ENCODE data around the gene THRA.

DNA sequence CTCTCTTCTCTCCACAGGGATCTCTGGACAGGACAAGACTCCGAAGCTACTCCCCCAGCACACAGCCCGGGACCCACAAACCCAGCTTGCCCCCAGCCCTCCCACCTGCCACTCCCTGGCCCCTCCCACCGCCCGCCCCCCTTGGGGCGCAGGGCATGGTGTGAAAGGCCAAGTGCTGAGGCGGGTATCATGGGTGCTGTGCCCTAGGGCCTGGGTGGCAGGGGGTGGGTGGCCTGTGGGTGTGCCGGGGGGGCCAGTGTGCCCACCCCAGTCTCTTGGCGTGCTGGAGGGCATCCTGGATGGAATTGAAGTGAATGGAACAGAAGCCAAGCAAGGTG is 11.4 kb downstream of the THRA start:
- no peak for TF ChIP-seq POLR2A (IDR thresholded peaks at IDR 0.05)
- TF ChIP-seq, protein P1, sequence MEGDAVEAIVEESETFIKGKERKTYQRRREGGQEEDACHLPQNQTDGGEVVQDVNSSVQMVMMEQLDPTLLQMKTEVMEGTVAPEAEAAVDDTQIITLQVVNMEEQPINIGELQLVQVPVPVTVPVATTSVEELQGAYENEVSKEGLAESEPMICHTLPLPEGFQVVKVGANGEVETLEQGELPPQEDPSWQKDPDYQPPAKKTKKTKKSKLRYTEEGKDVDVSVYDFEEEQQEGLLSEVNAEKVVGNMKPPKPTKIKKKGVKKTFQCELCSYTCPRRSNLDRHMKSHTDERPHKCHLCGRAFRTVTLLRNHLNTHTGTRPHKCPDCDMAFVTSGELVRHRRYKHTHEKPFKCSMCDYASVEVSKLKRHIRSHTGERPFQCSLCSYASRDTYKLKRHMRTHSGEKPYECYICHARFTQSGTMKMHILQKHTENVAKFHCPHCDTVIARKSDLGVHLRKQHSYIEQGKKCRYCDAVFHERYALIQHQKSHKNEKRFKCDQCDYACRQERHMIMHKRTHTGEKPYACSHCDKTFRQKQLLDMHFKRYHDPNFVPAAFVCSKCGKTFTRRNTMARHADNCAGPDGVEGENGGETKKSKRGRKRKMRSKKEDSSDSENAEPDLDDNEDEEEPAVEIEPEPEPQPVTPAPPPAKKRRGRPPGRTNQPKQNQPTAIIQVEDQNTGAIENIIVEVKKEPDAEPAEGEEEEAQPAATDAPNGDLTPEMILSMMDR (IDR thresholded peaks at IDR 0.05): no peak
